B cell (primary cell): Measurements from ENCODE around the gene ZBP1.

ENCODE experiments used
- EZH2 ChIP-seq: IDR thresholded peaks from 2 replicates; pipeline ENCODE4 v1.6.1; 2012; ENCODE audit warnings: borderline replicate concordance, low read depth, mild to moderate bottlenecking, moderate library complexity, low read length; ENCODE audit not compliant: insufficient read depth, poor library complexity, severe bottlenecking
- TF ChIP-seq, protein P1 (sequence below): fragments of 200-600 bp; IDR thresholded peaks from one replicate; pipeline ENCODE4 v1.8.0; 2022; ENCODE audit warnings: antibody characterized with exemption, mild to moderate bottlenecking

DNA sequence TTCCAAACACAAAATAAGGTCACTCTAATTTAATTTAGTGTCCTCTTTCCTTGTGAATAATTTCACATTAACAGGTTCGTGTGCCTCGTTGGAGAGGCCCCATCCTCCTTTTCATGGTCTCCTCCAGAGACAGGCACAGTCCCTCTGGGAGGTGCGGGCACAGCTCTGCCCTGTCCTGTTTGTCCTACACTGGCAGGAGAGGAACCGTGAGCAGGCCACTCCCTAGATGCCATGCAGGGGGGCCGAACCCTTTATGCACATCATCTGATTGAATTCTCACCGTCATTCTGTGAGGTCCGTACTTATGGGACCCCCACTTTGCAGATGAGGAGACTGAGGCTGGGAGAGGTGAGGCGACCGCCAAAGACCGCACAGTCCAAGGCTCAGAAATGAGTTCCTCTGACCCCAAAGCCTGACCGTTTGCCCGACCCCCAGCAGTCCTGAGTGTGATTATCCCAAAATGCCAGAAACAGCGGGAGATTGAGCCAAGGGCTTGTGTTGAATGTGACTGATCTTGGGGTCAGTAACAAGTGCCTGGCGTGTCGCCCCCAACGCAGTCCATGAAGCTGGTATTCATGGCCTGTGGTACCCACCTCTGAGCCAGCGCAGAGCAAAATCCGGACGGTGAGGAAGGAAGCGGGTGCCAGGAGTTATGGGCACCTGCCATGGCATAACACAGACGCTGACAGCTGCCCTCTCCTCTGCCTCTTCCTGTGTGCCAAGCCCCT, 46.0 kb upstream of the ZBP1 start:
- TF ChIP-seq, protein P1, sequence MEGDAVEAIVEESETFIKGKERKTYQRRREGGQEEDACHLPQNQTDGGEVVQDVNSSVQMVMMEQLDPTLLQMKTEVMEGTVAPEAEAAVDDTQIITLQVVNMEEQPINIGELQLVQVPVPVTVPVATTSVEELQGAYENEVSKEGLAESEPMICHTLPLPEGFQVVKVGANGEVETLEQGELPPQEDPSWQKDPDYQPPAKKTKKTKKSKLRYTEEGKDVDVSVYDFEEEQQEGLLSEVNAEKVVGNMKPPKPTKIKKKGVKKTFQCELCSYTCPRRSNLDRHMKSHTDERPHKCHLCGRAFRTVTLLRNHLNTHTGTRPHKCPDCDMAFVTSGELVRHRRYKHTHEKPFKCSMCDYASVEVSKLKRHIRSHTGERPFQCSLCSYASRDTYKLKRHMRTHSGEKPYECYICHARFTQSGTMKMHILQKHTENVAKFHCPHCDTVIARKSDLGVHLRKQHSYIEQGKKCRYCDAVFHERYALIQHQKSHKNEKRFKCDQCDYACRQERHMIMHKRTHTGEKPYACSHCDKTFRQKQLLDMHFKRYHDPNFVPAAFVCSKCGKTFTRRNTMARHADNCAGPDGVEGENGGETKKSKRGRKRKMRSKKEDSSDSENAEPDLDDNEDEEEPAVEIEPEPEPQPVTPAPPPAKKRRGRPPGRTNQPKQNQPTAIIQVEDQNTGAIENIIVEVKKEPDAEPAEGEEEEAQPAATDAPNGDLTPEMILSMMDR, result no peak
- no peak for TF ChIP-seq EZH2
